Stimulated activated CD8-positive, alpha-beta memory T cell treated with anti-CD3 and anti-CD28 coated beads, Interleukin-12 subunit alpha, Interleukin-12 subunit beta, amount 100 ng/mL, for 24 hours (primary cell): ENCODE measurements around the gene CLEC19A.

Experiments used
- DNase-seq: peaks from one replicate; pipeline ENCODE4 v3.0.0-alpha.2; 2020; ENCODE audit errors: extremely low read depth

Gene CLEC19A

DNA sequence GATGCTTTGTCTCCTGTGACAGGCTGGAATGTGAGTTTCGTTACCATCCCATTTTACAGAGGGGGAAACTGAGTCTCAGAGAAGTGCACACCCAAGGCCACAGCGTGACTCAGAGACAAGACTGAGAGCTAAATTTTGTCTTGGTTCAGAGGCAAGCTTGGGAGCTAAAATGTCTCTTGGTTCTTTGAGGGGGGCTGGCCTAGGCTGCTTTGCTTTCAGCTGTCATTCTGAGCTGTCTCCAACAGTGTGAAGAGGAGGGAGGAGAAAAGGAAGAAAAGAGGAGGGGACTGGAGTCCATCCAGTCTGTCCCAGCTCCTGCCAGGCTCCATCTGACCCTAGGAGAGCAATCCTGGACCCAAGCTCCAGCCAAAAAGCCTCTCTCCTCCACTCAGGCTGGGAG lies at the start of gene CLEC19A:
Gene CLEC19A, plus strand, starts transcription at position 301 of the 400 bp plus-strand sequence. CDS start 121 bp downstream, outside the sequence.
- DNase-seq, result no peak

DNA sequence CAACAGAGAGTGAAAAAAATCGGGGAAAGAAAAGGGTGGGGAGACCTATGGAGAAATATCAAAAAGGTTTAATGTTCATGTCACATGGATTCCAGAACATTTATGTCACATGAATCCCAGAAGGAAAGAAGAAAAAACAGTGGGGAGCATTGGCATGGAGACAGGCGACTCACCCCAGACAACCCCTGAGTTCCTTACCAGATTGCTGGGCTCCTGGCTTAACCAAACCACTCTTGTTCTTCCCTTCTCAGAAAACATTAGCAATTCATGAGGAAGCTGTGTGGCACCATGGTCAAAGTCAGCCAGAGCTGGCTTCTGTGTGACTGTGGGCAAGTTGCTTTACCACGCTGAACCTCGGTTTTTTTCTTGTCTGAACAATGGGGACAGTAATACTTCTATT lies 49.6 kb upstream of the CLEC19A start:
- DNase-seq, result no peak

DNA sequence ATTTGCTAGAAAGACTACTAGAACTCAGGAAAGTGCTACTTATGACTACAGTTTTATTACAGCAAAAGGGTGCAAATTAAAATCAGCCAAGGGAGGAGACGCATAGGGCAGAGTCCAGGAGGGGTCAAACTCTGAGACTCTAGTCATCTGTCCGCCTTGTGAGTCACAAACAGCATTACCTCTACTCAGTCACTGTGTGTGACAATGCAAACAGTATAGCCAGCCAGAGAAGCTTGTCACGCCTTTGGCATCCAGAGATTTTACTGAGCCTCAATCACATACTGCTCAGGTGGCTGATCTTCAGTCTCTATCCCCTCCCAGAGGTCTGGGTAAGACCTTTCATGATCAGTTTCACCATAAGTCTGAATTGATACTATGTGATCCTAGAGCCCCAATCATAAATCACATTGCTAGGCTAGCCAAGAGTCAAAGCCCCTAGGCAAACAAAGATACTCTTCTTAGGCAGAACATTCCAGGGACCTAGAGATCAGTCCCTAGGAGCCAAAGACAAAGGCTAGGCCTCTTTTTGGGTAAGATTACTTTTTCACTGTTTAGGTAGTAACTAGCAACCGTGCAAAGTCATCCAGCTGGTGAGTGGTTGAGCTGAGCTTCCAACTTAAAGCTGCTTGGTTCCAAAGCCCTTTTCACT lies 48.8 kb upstream of the CLEC19A start:
- no peak for DNase-seq

- no peak for DNase-seq
Measured at GRCh38 chr16:19238406-19238805, 47.1 kb upstream of the CLEC19A start.

DNA sequence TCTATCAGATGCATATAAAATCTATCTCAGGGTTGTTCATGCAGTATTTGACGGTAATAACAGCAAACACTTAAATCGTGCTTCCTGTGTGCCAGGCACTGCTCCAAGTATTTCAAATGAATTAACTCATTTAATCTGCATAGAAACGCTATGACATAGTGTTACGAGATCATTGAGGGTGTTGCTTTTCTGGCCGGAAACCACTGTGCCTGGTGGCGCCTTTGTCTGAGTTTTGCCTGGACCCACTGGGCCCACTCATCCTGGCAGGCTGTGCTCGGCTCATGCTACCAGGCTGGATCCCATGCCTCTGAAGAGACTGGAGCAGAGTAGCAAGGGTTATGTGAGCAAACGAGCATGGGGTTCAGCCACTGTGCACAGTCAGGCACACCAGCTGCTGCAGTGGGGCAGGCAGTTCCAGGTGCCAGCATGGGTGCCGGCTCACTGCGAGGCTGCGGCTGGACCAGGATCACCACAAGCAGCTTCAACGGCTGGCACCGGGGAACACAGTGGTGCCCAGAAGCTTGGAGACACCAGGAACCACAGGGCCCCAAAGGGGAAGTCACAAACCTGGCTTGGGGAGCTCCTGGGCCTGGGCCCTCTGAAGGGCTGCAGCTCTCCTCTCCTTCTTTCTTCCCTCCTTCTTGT lies 45.9 kb upstream of the CLEC19A start:
- DNase-seq, result no peak

DNA sequence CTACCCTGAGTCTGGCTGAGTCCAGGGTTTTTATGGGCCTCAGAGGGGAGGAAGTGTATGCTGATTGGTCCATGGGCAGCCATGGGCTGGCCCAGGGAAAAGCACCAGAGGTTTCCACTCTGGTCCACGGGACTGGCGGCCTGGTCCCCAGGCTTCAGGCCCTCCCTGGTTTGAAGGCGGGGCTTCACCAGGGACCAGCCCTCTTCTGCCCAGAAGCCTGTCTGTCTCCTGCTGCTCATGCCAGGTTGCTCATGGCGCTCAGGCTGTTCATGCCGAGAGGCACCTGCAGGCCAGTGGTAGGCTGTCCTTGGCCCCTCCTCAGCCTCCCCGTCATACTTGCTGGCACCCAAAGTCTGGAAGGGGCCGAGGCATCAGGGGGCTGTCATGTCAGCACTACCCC lies 45.0 kb upstream of the CLEC19A start:
- no peak for DNase-seq

DNA sequence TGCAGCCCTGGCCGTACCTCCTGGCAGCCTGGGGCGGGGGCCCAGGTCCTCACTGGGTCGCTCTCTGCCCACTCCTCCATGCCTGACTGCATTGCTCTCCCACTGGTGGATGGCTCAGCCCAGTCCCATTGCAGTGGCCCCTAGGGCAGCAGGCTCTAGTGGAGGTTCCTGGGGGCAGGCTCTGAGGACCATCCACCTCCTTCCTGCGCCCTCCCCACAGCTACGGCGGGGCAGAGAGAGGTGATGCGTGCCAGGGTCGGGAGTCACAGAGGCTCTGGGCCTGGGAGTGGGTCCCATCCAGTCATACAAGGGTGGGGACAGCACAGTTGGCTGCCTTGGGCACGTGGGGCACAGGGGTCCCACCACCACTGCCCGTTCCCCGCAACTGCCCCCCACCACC lies 44.0 kb upstream of the CLEC19A start:
- no peak for DNase-seq

DNA sequence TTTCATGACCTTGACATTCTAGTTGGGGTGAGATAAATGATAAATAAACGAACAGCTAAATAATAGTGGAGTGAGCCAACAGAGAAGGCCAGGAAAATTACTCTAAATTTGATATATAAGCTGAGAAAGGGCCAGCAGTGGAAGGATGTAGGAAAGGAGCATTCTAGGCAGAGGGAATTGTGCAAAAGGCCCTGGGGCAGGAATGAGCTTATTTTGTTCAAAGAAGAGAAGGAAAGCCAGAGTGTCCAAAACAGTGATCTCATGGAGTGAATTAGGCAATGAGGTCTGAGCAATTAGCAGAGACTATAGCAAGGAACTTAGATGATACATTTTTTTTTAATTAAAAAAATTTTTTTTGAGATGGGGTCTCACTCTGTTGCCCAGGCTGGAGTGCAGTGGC lies 43.3 kb upstream of the CLEC19A start:
- DNase-seq, result no peak

GRCh38 chr16:19242987-19243575 lies 42.5 kb upstream of the CLEC19A start:
- no peak for DNase-seq

DNA sequence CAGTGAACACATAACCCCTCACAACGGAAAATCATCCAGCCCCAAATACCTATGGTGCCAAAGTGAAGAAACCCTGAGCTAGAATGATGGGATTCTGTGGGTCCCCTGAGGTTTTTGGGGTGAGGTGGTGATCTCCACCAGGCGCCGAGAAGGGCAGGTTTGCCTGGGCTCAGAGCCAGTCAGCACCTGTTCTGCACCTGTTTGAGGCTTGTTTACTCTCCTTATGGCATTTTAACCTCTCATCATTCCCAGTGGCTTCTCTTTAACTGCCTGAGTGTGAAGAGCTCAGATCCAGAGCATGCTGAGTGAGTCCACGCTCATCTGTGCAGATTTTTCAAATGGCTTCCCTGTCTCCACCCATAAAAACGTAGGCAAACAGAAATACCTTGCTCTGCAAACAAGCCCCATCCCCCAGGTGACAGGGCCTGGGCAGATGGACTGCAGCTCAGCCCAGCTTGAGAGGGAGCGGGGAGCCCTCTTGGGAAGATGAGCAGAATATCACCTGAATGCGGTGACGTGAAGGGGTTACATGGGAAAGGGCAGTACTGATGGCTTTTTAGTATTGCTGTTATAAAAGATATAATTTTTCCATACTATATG lies 40.1 kb upstream of the CLEC19A start:
- DNase-seq, result no peak

DNA sequence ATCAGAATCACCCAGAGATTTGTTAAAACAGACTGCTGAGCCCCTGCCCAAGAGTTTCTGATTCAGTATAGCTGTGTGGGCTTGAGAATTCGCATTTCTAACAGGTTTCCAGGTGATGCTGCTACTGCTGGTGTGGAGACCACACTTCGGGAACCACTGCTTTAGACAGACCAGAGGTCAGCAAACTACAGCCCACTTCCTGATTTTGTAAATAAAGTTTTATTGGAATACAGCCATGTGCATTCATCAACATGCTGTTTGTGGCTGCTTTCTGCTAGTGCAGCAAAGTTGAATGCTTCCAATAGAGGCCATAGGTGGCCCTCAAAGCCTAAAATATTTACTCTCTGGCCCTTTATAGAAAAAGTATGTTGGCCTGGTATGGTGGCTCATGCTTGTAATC lies 32.6 kb upstream of the CLEC19A start:
- DNase-seq, result no peak

- no peak for DNase-seq
Measured at GRCh38 chr16:19254611-19255010, 30.9 kb upstream of the CLEC19A start.

DNA sequence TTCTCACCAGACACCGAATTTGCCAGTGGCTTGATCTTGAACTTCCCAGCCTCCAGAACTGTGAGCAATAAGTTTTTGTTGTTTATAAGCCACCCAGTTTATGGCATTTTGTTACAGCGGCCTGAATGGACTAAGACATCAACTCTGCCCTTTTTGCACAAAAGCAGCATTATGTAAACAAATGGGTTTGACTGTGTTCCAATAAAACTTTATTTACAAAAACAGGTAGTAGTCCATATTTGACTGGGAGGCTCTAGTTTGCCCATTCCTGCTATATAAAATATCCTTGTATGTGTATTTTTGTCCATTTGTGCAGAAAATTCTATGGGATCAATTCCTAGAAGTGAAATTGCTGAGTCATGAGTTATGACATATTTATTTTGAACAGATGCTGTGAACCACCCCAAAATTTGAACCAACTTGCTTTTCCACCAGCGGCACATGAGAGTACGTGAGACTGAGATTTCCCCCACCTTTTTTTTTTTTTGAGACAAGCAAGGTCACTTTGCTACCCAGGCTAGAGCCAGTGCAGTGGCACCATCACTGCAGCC lies 21.3 kb upstream of the CLEC19A start:
- no peak for DNase-seq

- no peak for DNase-seq
Measured at GRCh38 chr16:19265380-19265930, 20.1 kb upstream of the CLEC19A start.

- DNase-seq, result no peak
Measured at GRCh38 chr16:19266774-19267173, 18.8 kb upstream of the CLEC19A start.

GRCh38 chr16:19269098-19269497 lies 16.4 kb upstream of the CLEC19A start:
- DNase-seq, result no peak

DNA sequence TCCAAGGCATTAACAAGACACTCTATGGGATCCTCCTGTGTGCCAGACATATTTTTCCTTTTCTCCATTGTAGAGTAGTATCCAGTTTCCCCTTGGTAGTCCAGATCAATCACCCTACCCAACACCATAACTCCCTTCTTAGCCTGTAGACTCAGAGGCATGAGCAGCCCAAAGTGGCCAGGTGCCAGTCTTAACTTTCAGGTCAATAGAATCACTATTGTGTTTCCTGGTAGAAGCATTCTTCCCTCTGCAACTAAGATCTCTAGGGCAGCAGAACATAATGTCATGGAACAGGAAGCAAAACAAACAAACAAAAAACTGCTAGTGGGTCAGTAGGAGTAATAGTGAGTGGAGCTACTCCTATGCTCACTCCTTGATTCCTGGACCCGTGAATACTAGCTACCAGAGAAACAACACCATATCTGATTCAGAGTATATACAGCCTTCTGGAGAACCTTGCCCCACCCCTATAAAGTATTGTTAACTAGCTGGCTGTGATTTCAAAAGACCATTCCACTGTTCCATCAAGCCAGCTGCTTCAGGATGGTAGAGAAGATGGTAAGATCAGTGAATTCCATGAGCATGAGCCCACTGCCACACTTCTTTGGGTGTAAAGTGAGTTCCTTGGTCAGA lies 11.2 kb upstream of the CLEC19A start:
- no peak for DNase-seq

DNA sequence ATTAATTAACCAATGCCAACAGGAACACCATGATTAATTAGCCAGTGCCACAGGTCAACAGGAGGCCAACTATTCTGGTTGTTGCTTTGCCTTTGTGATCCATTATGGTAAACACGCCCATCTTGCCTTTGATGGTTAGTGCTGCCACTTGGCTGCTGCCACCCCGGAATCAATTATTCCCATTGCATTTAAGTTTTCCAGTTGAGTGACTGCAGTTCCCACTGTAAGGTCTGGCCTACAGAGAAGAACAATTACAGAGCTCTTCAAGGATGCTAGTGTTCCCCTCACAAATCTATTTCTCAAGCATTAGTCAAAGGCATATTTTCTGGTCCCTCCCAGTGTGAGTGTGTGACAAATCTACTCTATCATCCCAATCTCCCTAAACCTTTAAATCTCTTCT lies 7.1 kb upstream of the CLEC19A start:
- DNase-seq, result no peak

GRCh38 chr16:19281246-19281645 lies 4.3 kb upstream of the CLEC19A start:
- no peak for DNase-seq

- DNase-seq, result no peak
Measured at GRCh38 chr16:19282101-19282500, 3.4 kb upstream of the CLEC19A start.

DNA sequence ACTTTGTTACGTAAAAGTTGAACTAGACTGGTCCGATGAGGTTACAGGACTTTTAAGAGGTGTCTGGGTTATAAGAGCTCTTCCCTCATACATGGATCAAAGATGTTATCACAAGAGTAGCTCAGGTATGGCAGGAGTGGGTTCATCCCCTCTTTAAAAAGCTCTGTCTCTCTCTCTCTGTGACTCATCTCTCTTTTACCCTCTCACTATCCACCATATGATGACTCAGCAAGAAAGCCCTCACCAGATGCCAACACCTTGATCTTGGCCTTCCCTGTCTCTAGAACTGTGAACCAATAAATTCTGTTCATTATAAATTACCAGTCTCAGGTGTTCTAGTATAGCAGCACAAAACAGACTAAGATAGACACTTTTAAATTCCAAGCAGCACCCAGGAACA lies 1.9 kb upstream of the CLEC19A start:
- DNase-seq, result no peak

GRCh38 chr16:19284207-19284606 lies 1.3 kb upstream of the CLEC19A start:
- DNase-seq, result no peak
